Immature natural killer cell (primary cell): ENCODE measurements around the gene TMCO4. TPM values are rescaled to one million over a fixed set of nuclear protein-coding genes. Genes with fewer than 3 reads are reported as not detected.

Source experiments
- DNase-seq, 3 donors: peaks; one replicate each; pipeline ENCODE4 v3.0.0; 2022; ENCODE audit warnings: mixed read lengths in 1 of 3
- H3K27ac Mint-ChIP-seq, 6 donors: one replicate each; pipeline ENCODE4 v1.8.0; 2020; ENCODE audit warnings: mixed read lengths in 6 of 6, mild to moderate bottlenecking in 5 of 6, inconsistent platforms in 4 of 6, moderate library complexity in 3 of 6
- H3K27me3 Mint-ChIP-seq, 3 donors: one replicate each; pipeline ENCODE4 v1.8.0; 2020 to 2021; ENCODE audit warnings: low read depth in 3 of 3, mild to moderate bottlenecking in 3 of 3, mixed read lengths in 3 of 3, moderate library complexity in 3 of 3, inconsistent platforms in 1 of 3
- H3K36me3 Mint-ChIP-seq, 3 donors: one replicate each; pipeline ENCODE4 v1.8.0; 2020; ENCODE audit warnings: mixed read lengths in 3 of 3, inconsistent platforms in 2 of 3, mild to moderate bottlenecking in 2 of 3
- H3K4me1 Mint-ChIP-seq, 2 donors: one replicate each; pipeline ENCODE4 v1.8.0; 2020; ENCODE audit warnings: inconsistent platforms in 2 of 2, mild to moderate bottlenecking in 2 of 2, mixed read lengths in 2 of 2, moderate library complexity in 1 of 2
- H3K4me3 Mint-ChIP-seq, 5 donors: one replicate each; pipeline ENCODE4 v1.8.0; 2020; ENCODE audit warnings: mild to moderate bottlenecking in 5 of 5, mixed read lengths in 5 of 5, inconsistent platforms in 3 of 5, moderate library complexity in 3 of 5
- H3K9me3 Mint-ChIP-seq, 6 donors: one replicate each; pipeline ENCODE4 v1.8.0; 2020; ENCODE audit warnings: mild to moderate bottlenecking in 6 of 6, mixed read lengths in 6 of 6, inconsistent platforms in 4 of 6, moderate library complexity in 3 of 6
- polyA plus RNA-seq, 3 donors: library from polyadenylated mRNA; unstranded; fragments of 300-500 nt; fragmentation: Illumina TruSeq; gene quantifications; one replicate each; pipeline ENCODE4 v1.2.3, GENCODE V29; 2021

The TMCO4 gene
- polyA plus RNA-seq, 3 donors from 2014 or later, result 13.1 to 17.0 (median 16.9) TPM

- H3K27ac Mint-ChIP-seq, result no peak overlapping the region
- no peak for DNase-seq
Observed at GRCh38 chr1:19665496-19666465, 133.9 kb downstream of the TMCO4 start.

GRCh38 chr1:19665186-19665495 is 134.6 kb downstream of the TMCO4 start:
- Mint-ChIP-seq H3K4me3 (peak overlapping the region in 1 of 5 donors; percentile 33), H3K4me1 (peaks cover 6 to 17% of the 10 kb centered on the region in 2 donors), H3K9me3 (no peaks in the 10 kb centered on the region), H3K27me3 (peaks cover 19 to 27% (median 21%) of the 10 kb centered on the region in 3 donors), H3K36me3 (peaks cover 0 to 6% (median 0%) of the 10 kb centered on the region in 3 donors), H3K27ac (no peak overlapping the region)
- no peak for DNase-seq

More at GRCh38 chr1:19665496-19666465, 133.9 kb downstream of the TMCO4 start:
- H3K4me3 Mint-ChIP-seq, result peak overlapping the region in 3 of 5 donors; percentile 33 to 67 (median 61)
- peaks cover 6 to 17% of the 10 kb centered on the region in 2 donors for H3K4me1 Mint-ChIP-seq
- no peaks in the 10 kb centered on the region for H3K9me3 Mint-ChIP-seq
- peaks cover 0 to 6% (median 0%) of the 10 kb centered on the region in 3 donors for H3K36me3 Mint-ChIP-seq
- peaks cover 19 to 27% (median 19%) of the 10 kb centered on the region in 3 donors for H3K27me3 Mint-ChIP-seq

GRCh38 chr1:19664453-19665185 is 135.1 kb downstream of the TMCO4 start, which contains the start of gene HTR6:
Gene HTR6, plus strand, starts transcription at chr1:19664875. Its CDS starts 879 bp downstream, at chr1:19665754.
- no peak for DNase-seq
- Mint-ChIP-seq H3K9me3 (no peaks in the 10 kb centered on the region), H3K4me1 (peaks cover 10 to 19% of the 10 kb centered on the region in 2 donors), H3K27me3 (peaks cover 16 to 23% (median 20%) of the 10 kb centered on the region in 3 donors), H3K4me3 (peak within 1 kb of the TSS in 4 of 5 donors; percentile 24 to 44 (median 31)), H3K27ac (no peak within 1 kb of the TSS), H3K36me3 (peaks cover 0 to 6% (median 0%) of the 10 kb centered on the region in 3 donors)

- peaks cover 16 to 20% (median 19%) of the 10 kb centered on the region in 3 donors for H3K27me3 Mint-ChIP-seq
Observed at GRCh38 chr1:19662313-19662712, 137.4 kb downstream of the TMCO4 start.

GRCh38 chr1:19661721-19662228 is 137.9 kb downstream of the TMCO4 start:
- DNase-seq, result peak in 2 of 3 donors; percentile 29 to 52
- H3K4me1 Mint-ChIP-seq, result peaks cover 8 to 17% of the 10 kb centered on the region in 2 donors
- no peak overlapping the region for H3K27ac Mint-ChIP-seq
- H3K27me3 Mint-ChIP-seq, result peaks cover 12 to 16% (median 14%) of the 10 kb centered on the region in 3 donors
- H3K4me3 Mint-ChIP-seq, result no peak overlapping the region
- peaks cover 0 to under 1% (median 0%) of the 10 kb centered on the region in 3 donors for H3K36me3 Mint-ChIP-seq
- H3K9me3 Mint-ChIP-seq, result no peaks in the 10 kb centered on the region

More at GRCh38 chr1:19662313-19662712, 137.4 kb downstream of the TMCO4 start:
- peaks cover 0 to 6% (median 0%) of the 10 kb centered on the region in 3 donors for H3K36me3 Mint-ChIP-seq
- no peak overlapping the region for H3K27ac Mint-ChIP-seq
- peaks cover 12 to 21% of the 10 kb centered on the region in 2 donors for H3K4me1 Mint-ChIP-seq
- DNase-seq, result no peak
- H3K9me3 Mint-ChIP-seq, result no peaks in the 10 kb centered on the region
- no peak overlapping the region for H3K4me3 Mint-ChIP-seq

- Mint-ChIP-seq H3K9me3 (no peaks in the 10 kb centered on the region), H3K36me3 (no peaks in the 10 kb centered on the region), H3K27me3 (peaks cover 5 to 11% (median 8%) of the 10 kb centered on the region in 3 donors), H3K4me3 (no peak overlapping the region), H3K27ac (no peak overlapping the region), H3K4me1 (peaks cover 4 to 6% of the 10 kb centered on the region in 2 donors)
- DNase-seq, result no peak
Observed at GRCh38 chr1:19658186-19658585, 141.5 kb downstream of the TMCO4 start.

GRCh38 chr1:19657511-19657910 is 142.2 kb downstream of the TMCO4 start:
- Mint-ChIP-seq H3K27me3 (peaks cover 0 to 9% (median 4%) of the 10 kb centered on the region in 3 donors), H3K36me3 (no peaks in the 10 kb centered on the region), H3K27ac (no peak overlapping the region), H3K4me1 (peaks cover 4 to 6% of the 10 kb centered on the region in 2 donors), H3K4me3 (no peak overlapping the region), H3K9me3 (no peaks in the 10 kb centered on the region)
- no peak for DNase-seq

GRCh38 chr1:19656780-19657466 is 142.8 kb downstream of the TMCO4 start:
- Mint-ChIP-seq H3K9me3 (no peaks in the 10 kb centered on the region), H3K36me3 (no peaks in the 10 kb centered on the region), H3K27ac (no peak overlapping the region), H3K4me1 (peaks cover 4 to 6% of the 10 kb centered on the region in 2 donors), H3K4me3 (no peak overlapping the region), H3K27me3 (peaks cover 0 to 9% (median 4%) of the 10 kb centered on the region in 3 donors)
- no peak for DNase-seq

GRCh38 chr1:19656134-19656779 is 143.5 kb downstream of the TMCO4 start:
- peaks cover 0 to 7% (median 4%) of the 10 kb centered on the region in 3 donors for H3K27me3 Mint-ChIP-seq
- no peaks in the 10 kb centered on the region for H3K9me3 Mint-ChIP-seq
- DNase-seq, result no peak
- peaks cover 4 to 6% of the 10 kb centered on the region in 2 donors for H3K4me1 Mint-ChIP-seq
- no peaks in the 10 kb centered on the region for H3K36me3 Mint-ChIP-seq
- no peak overlapping the region for H3K4me3 Mint-ChIP-seq
- no peak overlapping the region for H3K27ac Mint-ChIP-seq

GRCh38 chr1:19655718-19656080 is 144.0 kb downstream of the TMCO4 start:
- Mint-ChIP-seq H3K4me1 (peaks cover 4 to 6% of the 10 kb centered on the region in 2 donors), H3K4me3 (no peak overlapping the region), H3K36me3 (no peaks in the 10 kb centered on the region), H3K27ac (no peak overlapping the region), H3K9me3 (no peaks in the 10 kb centered on the region), H3K27me3 (peaks cover 0 to 7% (median 4%) of the 10 kb centered on the region in 3 donors)
- no peak for DNase-seq

- DNase-seq, result no peak
- H3K36me3 Mint-ChIP-seq, result no peaks in the 10 kb centered on the region
- H3K4me3 Mint-ChIP-seq, result no peak overlapping the region
- H3K27ac Mint-ChIP-seq, result no peak overlapping the region
- peaks cover 4 to 6% of the 10 kb centered on the region in 2 donors for H3K4me1 Mint-ChIP-seq
- peaks cover 0 to 5% (median 4%) of the 10 kb centered on the region in 3 donors for H3K27me3 Mint-ChIP-seq
- no peaks in the 10 kb centered on the region for H3K9me3 Mint-ChIP-seq
Observed at GRCh38 chr1:19654886-19655717, 144.6 kb downstream of the TMCO4 start.

GRCh38 chr1:19654386-19654785 is 145.3 kb downstream of the TMCO4 start:
- H3K4me1 Mint-ChIP-seq, result peaks cover 0 to under 1% of the 10 kb centered on the region in 2 donors
- DNase-seq, result no peak
- H3K27ac Mint-ChIP-seq, result no peak overlapping the region
- H3K36me3 Mint-ChIP-seq, result no peaks in the 10 kb centered on the region
- peaks cover 0 to 7% (median 0%) of the 10 kb centered on the region in 3 donors for H3K27me3 Mint-ChIP-seq
- no peaks in the 10 kb centered on the region for H3K9me3 Mint-ChIP-seq
- H3K4me3 Mint-ChIP-seq, result no peak overlapping the region
